Keratinocyte (primary cell): ENCODE results near the gene RCSD1.

Experiments used
- CTCF ChIP-seq, 3 experiments: IDR thresholded peaks in 1 of 3; conservative IDR thresholded peaks in 1 of 3; optimal IDR thresholded peaks in 1 of 3; 2 replicates in 2 of 3; 3 replicates in 1 of 3; pipeline versions ENCODE3 to v1.5.1; 2011; ENCODE audit warnings: low read length in 3 of 3, mild to moderate bottlenecking in 3 of 3, moderate library complexity in 2 of 3, control low read depth in 1 of 3, inconsistent platforms in 1 of 3; ENCODE audit not compliant: insufficient read depth in 2 of 3; ENCODE audit errors: extremely low read depth in 1 of 3
- EZH2 ChIP-seq: IDR thresholded peaks from one replicate; pipeline ENCODE4 v1.6.1; 2012; ENCODE audit warnings: inconsistent platforms, mild to moderate bottlenecking, low read length, moderate library complexity

DNA sequence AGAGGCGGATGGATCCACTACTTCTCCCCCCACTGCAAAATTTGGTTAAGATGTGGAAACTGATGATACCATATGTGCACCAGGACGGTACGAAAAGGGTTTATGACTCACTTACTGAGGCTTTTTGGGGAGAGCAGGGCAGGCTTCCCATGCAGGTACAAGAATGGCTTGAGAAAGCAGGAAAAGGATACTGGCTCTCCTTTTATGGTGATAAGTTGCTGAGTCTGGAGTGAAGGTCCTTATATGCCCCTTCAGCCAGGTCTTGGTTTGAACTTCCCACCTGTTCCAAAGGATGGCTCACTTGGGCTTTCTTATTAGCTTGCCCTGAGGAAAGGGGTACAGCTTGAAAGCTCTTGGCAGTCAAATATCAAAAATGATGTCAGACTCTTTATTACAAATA lies 114.9 kb downstream of the RCSD1 start:
- no peak for TF ChIP-seq CTCF (optimal IDR thresholded peaks at IDR 0.05 in 1 of 3, IDR thresholded peaks at IDR 0.05 in 1 of 3, conservative IDR thresholded peaks at IDR 0.05 in 1 of 3; ENCODE audit: extremely low read depth in 1 of 3, insufficient read depth in 2 of 3, low read length in 3 of 3)
- no peak for TF ChIP-seq EZH2
